Measurements from ENCODE around the gene TRAPPC10. TPM values are rescaled to one million over a fixed set of nuclear protein-coding genes. Genes with fewer than 3 reads are reported as not detected.

The TRAPPC10 gene
- total and polyA plus RNA-seq, 9 of the 15 experiments (the other 6 are each of a cell fraction or from before 2014, with no cell fraction given): 1.1 to 33.8 (median 24.3) TPM

DNA sequence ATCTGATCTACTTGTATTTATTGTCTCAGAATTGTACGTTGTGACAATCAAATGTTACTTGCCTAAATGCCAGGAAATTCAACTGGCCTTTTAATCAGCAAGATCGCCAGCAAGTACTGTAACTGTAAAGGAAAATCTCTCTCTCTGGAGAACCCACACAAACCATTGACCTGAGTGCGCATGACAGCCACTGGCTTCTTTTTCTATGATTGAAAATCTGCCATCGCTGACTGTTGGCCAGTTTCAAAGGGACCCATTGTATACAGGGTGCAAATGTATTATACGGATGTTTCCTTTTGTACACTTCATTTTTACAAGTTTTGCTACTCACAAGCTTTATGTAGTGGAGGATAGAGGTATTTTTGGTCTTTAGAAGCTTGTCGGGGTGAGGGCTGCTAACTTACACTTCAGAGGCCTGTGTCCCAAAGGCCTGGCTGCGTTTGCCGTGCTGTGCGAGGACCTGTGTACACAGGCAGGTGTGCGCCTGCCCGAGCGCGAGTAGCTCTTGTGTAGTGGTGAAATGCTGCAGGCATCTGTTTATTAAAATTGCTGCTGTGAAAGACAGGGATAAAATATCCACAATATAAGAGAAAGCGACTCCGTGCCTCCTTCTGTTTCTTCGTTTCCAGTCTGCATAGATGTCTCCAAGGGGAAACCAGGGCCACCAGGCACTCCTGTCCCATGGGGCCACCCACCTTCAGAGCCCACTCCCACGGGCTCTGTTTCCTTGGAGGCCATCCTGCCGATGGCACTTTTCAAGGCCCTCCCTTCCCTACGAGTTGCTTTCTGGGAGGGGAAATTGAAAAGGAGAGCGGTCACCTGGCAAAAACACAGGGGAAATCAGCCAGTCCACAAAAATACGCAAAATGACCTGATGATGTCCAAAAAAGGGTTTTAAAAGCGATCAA lies 25.3 kb upstream of the TRAPPC10 start:
- Histone ChIP-seq H3K27me3 (ENCODE audit: control insufficient read depth in 2 of 2, insufficient read depth in 2 of 2, low read length in 2 of 2) (peaks cover 0 to 8% of the 10 kb centered on the region in 2 experiments; a peak in 2 of 5 replicates), H3K4me1 (replicated peaks in 1 of 2; ENCODE audit: control insufficient read depth in 2 of 2, insufficient read depth in 2 of 2, low read length in 2 of 2) (peaks cover 0 to 52% of the 10 kb centered on the region in 2 experiments; a peak in 3 of 5 replicates), H3K9me3 (replicated peaks; ENCODE audit: control insufficient read depth, insufficient read depth, low read depth, low read length) (no peaks in the 10 kb centered on the region), H3K27ac (ENCODE audit: extremely low read depth, low read depth, low read length) (no peak overlapping the region), H3K36me3 (ENCODE audit: control insufficient read depth, insufficient read depth, low read length) (peaks cover 11% of the 10 kb centered on the region; the same call in 1 of the 3 replicates), H3K4me2 (ENCODE audit: insufficient read depth, low read length) (no peak overlapping the region), H3K9ac (ENCODE audit: insufficient read depth in 1 of 2, low read depth in 2 of 2, low read length in 2 of 2) (0 out of 4 replicates have a peak overlapping the region, but pooled peaks of 1 of the 2 experiments have one; percentile 41), H3K4me3 (no peak overlapping the region), H3K79me2 (ENCODE audit: control insufficient read depth, insufficient read depth, low read length) (no peaks in the 10 kb centered on the region), H4K20me1 (replicated peaks; ENCODE audit: control insufficient read depth, insufficient read depth, low read length) (no peaks in the 10 kb centered on the region; the same call in 1 of the 2 replicates), H3K9me1 (ENCODE audit: control insufficient read depth, insufficient read depth, low read length) (no peaks in the 10 kb centered on the region), H2AFZ (ENCODE audit: low read depth, low read length) (no peak overlapping the region)
- POLR2A ChIA-PET: interaction anchor here (0.6 to 1.2 kb wide), 2 partner anchors 10 to 267 kb away, joined by 3 to 4 read pairs; no protein-coding TSS in a partner anchor
- ATAC-seq: no peak
- intact Hi-C loops (cut with micrococcal nuclease) (no loop called here), in situ Hi-C loops (cut with MboI) (no loop called here)
- no peak for TF ChIP-seq MCM5 (IDR thresholded peaks at IDR 0.05; ENCODE audit: low read depth)
- no peak for TF ChIP-seq HNRNPL (IDR thresholded peaks at IDR 0.05; ENCODE audit: low read depth, low read length)
- 0 out of 2 replicates have a peak, but pooled peaks have one; percentile 19 for TF ChIP-seq POLR2G (IDR thresholded peaks at IDR 0.05; ENCODE audit: low read depth, low read length)
- DNase-seq (ENCODE audit: extremely low read depth in 1 of 4, low spot score in 3 of 4): no peak
- 57% methylated on average over 22 of the region's 22 CpGs for WGBS (ENCODE audit: insufficient coverage, low coverage, missing lambda C conversion rate)
- BruUV-seq (replicated peaks): no TSS peak
- no peak for FAIRE-seq
- CTCF ChIA-PET (ENCODE audit: low intra/inter-chr PET ratio): no interaction called here

DNA sequence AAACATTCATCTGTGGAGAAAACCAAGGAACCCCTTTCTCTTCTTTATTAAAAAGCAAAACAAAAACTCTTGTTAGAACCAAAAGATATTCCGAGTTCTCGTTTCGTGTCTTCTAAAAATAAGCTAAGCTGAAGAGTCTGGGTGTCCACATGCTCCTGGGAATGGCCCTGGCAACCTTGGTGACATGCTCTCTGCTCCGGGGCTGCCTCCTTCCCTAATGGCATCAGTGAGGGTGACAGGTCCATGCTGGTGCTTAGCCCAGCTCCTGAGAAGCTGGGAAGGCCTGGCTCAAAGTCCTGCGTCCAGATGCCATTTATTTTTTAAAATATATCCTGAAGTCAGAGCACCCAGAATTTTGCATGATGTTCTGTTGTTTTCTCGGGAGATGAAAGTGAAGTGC lies 24.6 kb upstream of the TRAPPC10 start:
- H3K9ac ChIP-seq (ENCODE audit: insufficient read depth in 1 of 2, low read depth in 2 of 2, low read length in 2 of 2): no peak overlapping the region
- H3K27ac ChIP-seq (ENCODE audit: extremely low read depth, low read depth, low read length): no peak overlapping the region
- H3K4me3 ChIP-seq: no peak overlapping the region
- no peaks in the 10 kb centered on the region for H3K9me3 ChIP-seq (replicated peaks; ENCODE audit: control insufficient read depth, insufficient read depth, low read depth, low read length)
- intact Hi-C loops (cut with micrococcal nuclease) (no loop called here), in situ Hi-C loops (cut with MboI) (no loop called here)
- H3K4me2 ChIP-seq (ENCODE audit: insufficient read depth, low read length): no peak overlapping the region
- BruUV-seq (replicated peaks): no TSS peak
- H3K27me3 ChIP-seq (ENCODE audit: control insufficient read depth in 2 of 2, insufficient read depth in 2 of 2, low read length in 2 of 2): peaks cover under 1 to 15% of the 10 kb centered on the region in 2 experiments; a peak in 3 of 5 replicates
- FAIRE-seq (peak; percentile 52), ATAC-seq (no peak), DNase-seq (ENCODE audit: extremely low read depth in 1 of 4, low spot score in 3 of 4) (no peak)
- no peaks in the 10 kb centered on the region for H3K79me2 ChIP-seq (ENCODE audit: control insufficient read depth, insufficient read depth, low read length)
- ChIA-PET CTCF (ENCODE audit: low intra/inter-chr PET ratio) (no interaction called here), POLR2A (interaction anchor here (1.2 kb wide), 1 partner anchor 268 kb away, joined by 4 read pairs; no protein-coding TSS in a partner anchor)
- H2AFZ ChIP-seq (ENCODE audit: low read depth, low read length): no peak overlapping the region
- WGBS (ENCODE audit: insufficient coverage, low coverage, missing lambda C conversion rate): 28% methylated on average over 6 of the region's 6 CpGs
- no peaks in the 10 kb centered on the region for H3K9me1 ChIP-seq (ENCODE audit: control insufficient read depth, insufficient read depth, low read length)
- peaks cover 4% of the 10 kb centered on the region; the same call in 1 of the 3 replicates for H3K36me3 ChIP-seq (ENCODE audit: control insufficient read depth, insufficient read depth, low read length)
- no peaks in the 10 kb centered on the region; the same call in 1 of the 2 replicates for H4K20me1 ChIP-seq (replicated peaks; ENCODE audit: control insufficient read depth, insufficient read depth, low read length)
- peaks cover 0 to 51% of the 10 kb centered on the region in 2 experiments; a peak in 3 of 5 replicates for H3K4me1 ChIP-seq (replicated peaks in 1 of 2; ENCODE audit: control insufficient read depth in 2 of 2, insufficient read depth in 2 of 2, low read length in 2 of 2)
- TF ChIP-seq NCOR1 (IDR thresholded peaks at IDR 0.05): no peak
- TF ChIP-seq ZFX (CRISPR knock-in tag; IDR thresholded peaks at IDR 0.05): no peak

Measured in K562 (cell line).